Left colon (tissue), 2 donors: ENCODE data around the gene RIF1. TPM values are rescaled to one million over a fixed set of nuclear protein-coding genes. Genes with fewer than 3 reads are reported as not detected.

Experiments
- ATAC-seq: fragments of 200-7000 bp; cut with Tn5 transposase; one replicate; pipeline ENCODE4 v1.9.1; 2020; ENCODE audit warnings: mild to moderate bottlenecking, moderate library complexity
- DNase-seq, 2 donors: peaks; one replicate each; pipeline ENCODE4 v3.0.0-alpha.2; 2020
- intact Hi-C, 2 donors: fragments of 100-400 bp; cut with DNase I in 1 of 2; cut with micrococcal nuclease in 1 of 2; formaldehyde crosslinking; loops; one replicate each; pipeline versions ENCODE4 v1.11.2 to v1.14.0; 2022; cut with DNase I, micrococcal nuclease
- microRNA-seq, 2 donors: library from miRNA; unstranded; fragments of <30 nt; microRNA quantifications; one replicate each; pipeline versions ENCODE4 v1.1.0 to v1.2.0, GENCODE V29; 2020
- total RNA-seq, 2 donors: library from RNA; stranded (reverse); fragmentation: NEBNext Ultra II Directional; extraction: Animal tissue kit (Norgen Biotek cat#: 25700); gene quantifications; one replicate each; pipeline ENCODE4 v1.2.1, GENCODE V29; 2021
- donor health status: DM: no; HTN: no; CAD: no.
- donor health status: DM: yes; HTN: yes; CAD: no.

The RIF1 gene
- total RNA-seq, 2 donors from 2014 or later: 23.5 to 25.9 TPM

DNA sequence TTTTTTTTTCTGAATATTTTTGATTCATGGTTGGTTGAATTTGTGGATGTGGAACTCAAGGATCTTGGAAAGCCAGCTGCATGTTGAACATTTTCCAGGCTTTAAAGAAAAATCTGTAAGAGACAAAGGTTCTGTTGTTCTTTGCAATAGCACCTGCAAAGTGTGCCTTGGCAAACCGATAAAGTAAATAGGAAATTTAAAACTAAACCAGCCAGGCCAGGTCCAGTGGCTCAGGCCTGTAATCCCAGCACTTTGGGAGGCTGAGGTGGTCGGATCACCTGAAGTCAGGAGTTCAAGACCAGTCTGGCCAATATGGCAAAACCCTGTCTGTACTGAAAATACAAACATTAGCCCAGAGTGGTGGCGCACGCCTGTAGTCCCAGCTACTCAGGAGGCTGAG lies 74.4 kb downstream of the RIF1 start:
- DNase-seq: no peak
- intact Hi-C loops: no loop called here
- ATAC-seq: no peak

DNA sequence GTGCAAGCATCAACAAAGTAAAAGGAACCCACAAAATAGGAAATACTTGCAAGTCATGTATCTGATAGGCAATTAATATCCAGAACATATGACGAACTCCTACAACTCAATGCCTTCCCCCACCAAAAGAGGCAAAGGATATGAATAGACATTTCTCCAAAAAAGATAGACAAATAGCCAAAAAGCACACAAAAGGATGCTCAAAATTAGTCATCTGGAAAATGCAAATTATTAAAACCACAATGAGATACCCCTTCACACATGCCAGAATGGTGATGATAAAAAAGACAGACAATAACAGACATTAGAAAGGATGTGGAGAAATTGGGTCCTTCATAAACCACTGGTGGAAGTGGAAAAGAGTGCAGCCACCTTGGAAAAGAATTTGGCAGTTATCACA lies 76.4 kb downstream of the RIF1 start:
- intact Hi-C loops: no loop called here
- ATAC-seq: no peak
- no peak for DNase-seq

DNA sequence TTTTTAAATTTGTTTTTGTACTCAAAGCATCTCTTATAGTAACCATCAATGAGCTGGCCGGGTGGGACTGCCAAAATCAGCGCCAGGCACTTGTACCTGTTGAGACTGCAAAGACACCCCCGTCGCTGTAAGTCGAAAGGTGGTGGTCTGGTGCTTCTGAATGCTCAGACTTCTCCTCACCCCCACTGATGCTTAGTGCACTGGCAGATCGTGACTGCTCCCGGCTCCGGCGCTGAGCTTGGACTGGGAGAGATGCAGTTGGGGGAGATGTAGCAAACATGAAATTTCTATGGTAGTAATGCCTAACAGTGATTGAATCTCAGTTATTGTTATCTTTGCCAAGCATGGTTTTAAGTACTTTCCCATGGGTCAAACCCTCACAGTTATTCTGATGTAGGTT lies 80.6 kb downstream of the RIF1 start:
- intact Hi-C loops: no loop called here
- no peak for DNase-seq
- ATAC-seq: no peak

DNA sequence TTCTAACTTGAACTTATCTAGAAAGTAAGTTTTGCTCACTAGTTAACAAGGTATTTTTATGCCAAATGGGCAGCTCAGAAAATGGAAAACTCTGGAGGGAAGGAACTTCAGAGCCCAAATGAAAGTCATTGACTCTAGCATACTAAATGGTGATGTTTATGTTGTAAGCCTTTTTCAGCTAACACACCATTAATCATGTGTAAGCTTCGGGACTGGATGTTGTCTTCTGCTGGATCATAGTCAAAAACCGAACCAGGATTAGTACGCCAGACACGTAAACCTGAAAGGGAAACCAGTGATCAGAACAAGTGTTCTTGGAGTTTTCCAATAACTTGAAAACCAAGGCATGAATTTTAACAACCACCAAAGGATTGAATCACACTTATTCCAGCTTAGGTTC lies 81.8 kb downstream of the RIF1 start:
- DNase-seq (no peak), ATAC-seq (no peak)
- intact Hi-C loops: no loop called here

DNA sequence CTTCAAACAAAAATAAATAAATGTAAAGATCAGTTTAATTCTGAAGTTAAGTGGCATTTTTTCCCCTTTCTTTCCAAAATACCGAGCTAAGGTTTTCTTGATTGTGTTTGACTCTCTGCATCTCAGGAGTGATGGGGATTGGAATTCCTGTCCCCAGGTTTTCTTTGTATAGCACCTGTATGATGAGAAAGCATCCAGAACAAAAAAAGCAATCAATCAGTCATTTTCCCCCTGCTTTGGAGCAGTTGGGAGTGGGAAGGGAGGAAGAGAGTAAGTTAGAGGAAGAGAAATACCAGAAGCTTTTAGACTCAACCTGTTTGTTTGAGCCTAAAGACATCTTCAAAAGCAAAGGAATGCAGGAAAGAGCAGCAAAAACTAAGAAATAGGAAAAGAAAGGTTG lies 88.5 kb downstream of the RIF1 start:
- ATAC-seq (no peak), DNase-seq (no peak)
- intact Hi-C loops: no loop called here

DNA sequence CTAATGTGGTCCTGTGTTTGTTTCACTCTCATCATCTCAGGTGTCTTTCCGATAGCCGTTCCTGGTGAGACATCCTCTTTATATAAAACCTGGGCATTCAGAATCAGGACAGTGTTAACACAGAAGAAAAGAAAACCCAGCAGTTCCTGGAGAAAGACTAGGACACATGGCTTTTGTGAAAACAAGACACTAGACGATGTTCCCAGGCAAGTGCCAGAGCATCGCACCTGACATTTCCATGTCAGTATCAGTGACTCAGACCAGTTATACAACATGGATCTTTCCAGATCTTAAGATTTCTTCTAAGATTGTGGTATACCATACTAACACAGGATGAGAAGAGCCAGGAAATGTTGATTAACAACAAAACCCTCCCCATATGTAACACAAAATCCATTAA lies 96.5 kb downstream of the RIF1 start:
- DNase-seq (no peak), ATAC-seq (no peak)
- intact Hi-C loops: no loop called here

DNA sequence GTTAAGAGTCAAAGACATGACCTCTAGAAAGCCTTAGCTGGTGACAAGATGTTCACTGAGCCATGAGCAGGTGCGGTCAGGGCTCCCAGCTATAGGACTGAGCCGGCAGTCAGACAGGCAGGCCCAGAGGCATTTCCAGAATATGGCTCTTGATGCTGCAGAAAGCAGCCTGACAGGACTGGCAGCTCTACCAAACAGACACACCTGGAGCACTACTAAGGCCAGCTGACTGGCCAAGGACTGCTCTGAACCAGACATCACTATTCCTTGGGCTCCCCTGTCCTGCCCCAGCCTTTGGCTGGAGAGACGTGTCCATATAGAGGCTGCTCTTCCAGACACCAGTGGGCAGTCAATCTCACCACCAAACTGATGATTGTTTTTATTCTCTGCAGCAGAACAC lies 98.8 kb downstream of the RIF1 start:
- ATAC-seq: no peak
- DNase-seq: no peak

DNA sequence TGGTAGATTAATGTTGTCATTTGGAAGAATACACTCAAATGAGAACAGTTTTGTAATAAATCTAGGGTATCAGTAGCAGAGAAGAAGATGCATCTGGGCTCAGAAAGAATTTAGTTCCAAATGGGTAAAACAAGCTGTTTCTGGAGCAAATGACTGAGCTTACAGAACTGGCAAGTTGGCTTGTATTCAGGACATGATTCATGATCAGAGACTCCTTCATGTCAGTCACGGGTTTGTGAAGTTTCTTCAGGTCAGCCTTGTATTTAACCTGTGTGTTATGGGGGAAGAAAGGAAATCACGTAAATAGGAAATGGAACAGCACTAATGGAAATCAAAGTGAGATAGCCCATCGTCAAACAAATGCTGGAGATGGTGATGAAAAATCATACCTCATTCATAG lies 109.1 kb downstream of the RIF1 start:
- intact Hi-C loops: no loop called here
- DNase-seq (no peak), ATAC-seq (no peak)

More for the DNA sequence above, 98.8 kb downstream of the RIF1 start:
- intact Hi-C loops: no loop called here

DNA sequence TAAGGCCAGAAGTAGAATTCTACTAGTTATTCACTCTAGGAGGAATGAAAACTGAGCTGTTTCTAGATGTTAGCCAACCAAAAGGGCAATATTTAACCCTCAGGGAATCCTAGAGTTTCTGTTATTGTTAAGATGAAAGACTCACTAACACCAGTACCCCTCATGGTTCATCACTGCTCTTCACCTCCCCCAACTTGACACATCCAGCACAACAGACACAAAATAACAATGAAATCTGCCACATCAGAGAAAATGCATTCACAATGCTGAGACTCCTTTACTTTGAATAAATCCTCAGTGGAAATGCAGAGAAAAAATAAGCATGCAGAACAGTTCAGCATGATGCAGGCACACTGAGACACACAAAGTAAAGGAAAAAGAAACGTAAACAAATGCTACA lies 111.3 kb downstream of the RIF1 start:
- intact Hi-C loops: no loop called here
- no peak for ATAC-seq
- no peak for DNase-seq

DNA sequence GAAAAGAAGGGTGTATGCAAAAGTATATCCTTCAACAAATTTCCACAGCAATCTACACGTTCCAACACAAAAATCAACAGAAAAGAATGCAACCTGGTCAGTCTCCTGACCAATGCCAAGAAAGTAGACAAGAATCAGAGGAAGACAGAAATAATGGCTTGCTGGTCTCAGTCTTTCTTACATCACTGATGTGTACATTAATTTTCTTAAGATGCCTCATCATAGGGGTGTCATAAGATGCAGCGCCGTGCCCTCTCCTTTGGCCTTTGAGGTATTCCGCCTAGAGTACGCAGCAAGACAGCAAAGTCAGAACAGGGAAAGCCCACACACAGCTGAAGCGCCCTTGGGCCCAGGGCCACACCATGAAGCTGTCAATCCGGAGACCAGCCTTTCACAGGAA lies 112.9 kb downstream of the RIF1 start:
- intact Hi-C loops: no loop called here
- ATAC-seq: no peak

DNA sequence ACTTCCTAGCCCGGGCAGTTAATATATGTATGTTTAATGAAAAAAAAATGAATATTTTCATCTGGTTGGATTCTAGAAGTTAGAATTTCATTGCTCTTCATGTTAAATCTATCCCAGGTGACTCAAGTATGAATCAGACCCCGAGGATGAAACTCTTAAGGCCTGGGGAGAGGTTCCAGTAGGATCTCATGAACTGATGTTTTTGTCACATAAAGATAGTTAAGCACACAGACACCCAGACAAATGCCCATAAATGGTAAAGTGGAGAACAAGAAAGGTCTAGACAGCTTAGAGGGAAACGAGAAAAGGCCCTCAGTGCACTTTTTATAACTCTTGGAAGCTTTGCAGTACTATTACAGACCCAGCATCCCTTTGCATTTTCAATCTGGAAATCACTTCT lies 114.1 kb downstream of the RIF1 start:
- intact Hi-C loops: no loop called here
- no peak for ATAC-seq

More for the DNA sequence above, 112.9 kb downstream of the RIF1 start:
- DNase-seq: no peak

DNA sequence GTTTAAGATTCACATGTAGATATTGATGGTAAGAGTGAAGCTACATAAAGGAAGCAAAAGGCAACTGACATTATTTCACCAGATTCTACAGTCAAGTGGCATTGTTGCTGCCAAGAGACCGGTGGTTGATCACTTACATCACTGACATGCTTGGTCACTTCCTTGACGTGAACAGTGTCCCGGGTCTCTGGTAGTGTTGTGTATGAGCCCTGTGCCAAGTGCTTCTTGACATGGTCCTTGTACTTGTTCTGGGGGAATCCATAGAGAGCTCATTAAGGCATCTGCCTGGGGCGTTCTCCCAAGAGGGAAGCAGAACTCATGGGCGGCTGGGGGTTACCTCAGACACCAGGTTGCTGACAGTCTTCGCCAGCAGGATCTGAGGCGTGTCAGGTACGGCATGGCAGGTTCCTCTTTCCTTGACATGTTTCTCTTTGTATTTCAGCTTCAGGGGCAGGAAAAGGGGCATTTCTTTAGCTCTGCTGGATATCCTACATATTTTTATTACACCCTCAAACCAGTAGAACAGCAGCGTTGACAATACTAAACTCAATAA lies 116.2 kb downstream of the RIF1 start:
- ATAC-seq: no peak
- intact Hi-C loops: no loop called here
- DNase-seq: no peak

More for the DNA sequence above, 114.1 kb downstream of the RIF1 start:
- DNase-seq: no peak

DNA sequence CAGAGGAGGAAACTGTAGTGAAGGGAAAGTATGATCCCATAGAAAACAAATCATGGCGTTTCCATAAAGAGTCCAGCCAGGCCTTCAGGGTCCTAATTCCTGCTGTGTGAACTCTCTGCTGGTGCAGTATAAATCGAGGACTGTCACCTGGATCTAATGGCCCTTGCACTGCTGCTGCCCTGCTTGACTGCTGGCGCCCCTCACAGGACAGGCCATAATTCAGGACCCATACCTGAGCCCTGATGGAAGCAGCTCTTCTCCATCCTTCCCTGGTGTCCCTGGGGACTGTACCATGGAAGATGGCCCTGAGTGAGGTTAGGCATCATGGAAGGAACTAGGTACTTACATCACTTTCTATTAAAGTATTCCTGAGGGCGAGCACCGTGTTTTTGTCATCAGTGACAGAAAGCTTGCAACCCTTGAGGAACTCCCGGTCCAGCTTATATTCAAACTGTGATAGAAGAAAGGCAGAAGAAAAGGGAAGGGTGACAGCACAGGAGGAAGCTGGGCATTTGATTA lies 116.9 kb downstream of the RIF1 start:
- no peak for DNase-seq
- ATAC-seq: no peak
- intact Hi-C loops: no loop called here

Small RNA genes lying within 50 kb of the gene (microRNA-seq; reads per million reads assigned to microRNA genes)
- gene MIR4773-1: 0 reads per million in 2 donors
- 0 reads per million in 2 donors for gene MIR4773-2

Other genes with a start within 250 kb of the RIF1 start
- 1 to 10 TPM; 3.1 to 5.0 TPM for gene RBM43, start 148.0 kb upstream of the RIF1 start, total RNA-seq
- 10 to 100 TPM; 17.0 to 20.1 TPM for gene NMI, start 120.2 kb upstream of the RIF1 start, total RNA-seq
- gene TNFAIP6, start 52.3 kb upstream of the RIF1 start, total RNA-seq: under 1 TPM in 1 of 2 donors, not detected in 1; 0.25 TPM